Pulmonary artery endothelial cell (primary cell): Measurements from ENCODE around the gene FAM162B. TPM values are rescaled to one million over a fixed set of nuclear protein-coding genes. Genes with fewer than 3 reads are reported as not detected.
"Not testable (repeated sequence)": the region's sequence is repeated elsewhere in the genome, so short reads cannot be mapped to it uniquely, and the experiment has no call there.

Experiments used
- DNase-seq: peaks from one replicate; pipeline ENCODE4 v3.0.0-alpha.2; 2011; ENCODE audit warnings: low read depth, low spot score
- total RNA-seq: library from RNA; depleted of rRNA; stranded (reverse); fragments of >200 nt; gene quantifications from 2 replicates; pipeline ENCODE4 v1.2.3, GENCODE V29; 2014

FAM162B gene
- total RNA-seq, 1 donor from 2014 or later: 0.07 TPM

DNA sequence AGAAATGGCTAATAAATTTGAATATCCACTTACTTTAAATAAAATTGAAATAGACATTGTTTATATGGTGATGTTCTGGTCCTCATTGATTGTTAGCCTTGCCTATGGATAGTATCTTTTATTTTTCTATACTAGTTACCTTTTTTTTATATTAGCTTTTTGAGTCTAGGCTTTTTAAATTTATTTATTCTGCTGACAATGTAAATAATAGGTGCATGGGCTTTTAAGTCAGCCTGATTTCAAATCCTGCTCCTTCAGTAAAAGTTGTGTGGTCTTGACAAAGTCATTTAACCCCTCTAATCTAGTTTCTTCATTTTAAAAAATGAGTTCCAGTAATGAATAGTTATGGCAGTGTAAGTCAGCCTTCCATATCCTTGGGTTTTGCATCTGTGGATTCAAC, 38.6 kb downstream of the FAM162B start:
- DNase-seq: no peak

DNA sequence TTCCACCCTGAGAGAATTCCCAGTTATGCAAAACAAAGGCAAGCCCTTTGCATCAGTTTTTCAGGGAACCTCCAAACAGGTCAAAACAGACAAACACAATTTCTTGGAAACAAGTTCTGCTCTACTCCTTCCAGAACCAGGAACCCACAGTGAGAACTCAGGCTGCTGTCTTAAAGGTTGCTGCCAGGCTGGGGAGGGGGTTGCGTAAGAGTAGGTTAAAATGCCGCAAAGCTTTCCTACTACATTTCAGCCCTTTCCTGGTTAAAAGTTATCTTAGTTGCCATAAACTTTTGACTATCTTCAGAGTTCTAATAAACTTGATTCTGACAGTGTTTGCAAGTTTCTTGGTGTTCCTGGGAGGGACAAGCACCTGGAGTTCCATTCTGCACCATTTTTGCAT, 50.8 kb downstream of the FAM162B start:
- no peak for DNase-seq

DNA sequence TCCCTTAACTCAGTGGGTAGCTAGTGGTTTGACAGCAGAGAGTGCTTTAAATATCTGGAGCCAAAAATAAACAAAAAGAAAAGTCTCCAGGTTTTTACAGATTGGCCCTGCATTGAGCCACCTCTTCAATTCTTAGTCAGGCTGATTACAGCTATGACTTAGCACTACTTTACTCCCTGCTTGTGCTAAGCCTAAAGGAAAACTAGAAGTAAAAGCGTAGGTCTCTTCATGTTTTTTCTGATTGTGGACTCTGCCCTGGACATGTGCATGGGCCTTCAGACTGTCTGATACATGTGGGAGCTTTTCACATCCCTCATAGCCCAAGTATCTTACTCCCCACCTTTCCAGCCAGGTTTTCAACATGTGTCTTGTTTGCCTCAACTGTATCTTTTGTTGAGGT, 51.2 kb downstream of the FAM162B start:
- DNase-seq: no peak

DNA sequence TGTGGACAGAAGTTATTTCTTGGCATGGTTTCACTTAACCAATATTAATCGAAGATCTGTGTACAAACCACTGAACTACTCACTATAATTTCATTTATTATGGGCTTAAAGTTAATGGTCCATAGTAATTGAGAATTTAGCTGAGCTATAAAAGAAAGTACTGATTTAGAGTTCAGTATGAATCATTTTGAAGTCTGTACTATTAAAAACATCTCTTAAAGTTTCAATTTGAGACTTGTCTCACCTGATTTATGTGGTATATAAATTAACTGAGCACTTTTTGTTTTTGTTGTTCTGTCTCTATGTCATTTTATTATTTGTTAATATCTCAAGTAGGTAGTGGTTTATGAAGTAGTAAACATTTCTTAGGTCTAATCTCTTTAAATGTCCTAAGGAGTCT, 59.6 kb downstream of the FAM162B start:
- DNase-seq: no peak

DNA sequence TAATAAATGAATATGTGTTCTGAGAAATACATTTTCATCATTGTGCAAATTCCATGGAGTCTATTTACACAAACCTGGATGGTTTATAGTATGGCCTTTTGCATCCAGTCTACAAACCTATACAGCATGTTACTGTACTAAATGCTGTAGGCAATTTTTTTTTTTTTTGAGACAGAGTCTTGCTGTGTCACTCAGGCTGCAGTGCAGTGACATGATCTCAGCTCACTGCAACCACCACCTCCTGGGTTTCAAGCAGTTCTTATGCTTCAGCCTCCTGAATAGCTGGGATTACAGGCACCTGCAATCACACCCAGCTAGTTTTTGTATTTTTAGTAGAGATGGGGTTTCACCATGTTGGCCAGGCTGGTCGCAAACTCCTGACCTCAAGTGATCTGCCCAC, 61.6 kb downstream of the FAM162B start:
- DNase-seq: not testable (repeated sequence)

Other genes starting within 250 kb of the FAM162B start
- 0.04 and 0.07 TPM in 2 replicates for gene TRAPPC3L, start 220.0 kb downstream of the FAM162B start, total RNA-seq
- 0.13 and 0.28 TPM in 2 replicates for gene CALHM4, start 212.0 kb downstream of the FAM162B start, total RNA-seq
- 24.7 and 25.9 TPM in 2 replicates for gene RWDD1, start 194.2 kb downstream of the FAM162B start, total RNA-seq
- 0.04 and 0.13 TPM in 2 replicates for gene RSPH4A, start 149.2 kb downstream of the FAM162B start, total RNA-seq
- 12.5 and 19.1 TPM in 2 replicates for gene ZUP1, start 97.0 kb downstream of the FAM162B start, total RNA-seq
- gene KPNA5, start 84.5 kb downstream of the FAM162B start, total RNA-seq: 10.5 and 12.2 TPM in 2 replicates
- not detected in 2 replicates for gene GPRC6A, start 63.4 kb upstream of the FAM162B start, total RNA-seq
- gene RFX6, start 111.5 kb upstream of the FAM162B start, total RNA-seq: not detected in 2 replicates